ENCODE data around the gene NUDT16L1.

DNA sequence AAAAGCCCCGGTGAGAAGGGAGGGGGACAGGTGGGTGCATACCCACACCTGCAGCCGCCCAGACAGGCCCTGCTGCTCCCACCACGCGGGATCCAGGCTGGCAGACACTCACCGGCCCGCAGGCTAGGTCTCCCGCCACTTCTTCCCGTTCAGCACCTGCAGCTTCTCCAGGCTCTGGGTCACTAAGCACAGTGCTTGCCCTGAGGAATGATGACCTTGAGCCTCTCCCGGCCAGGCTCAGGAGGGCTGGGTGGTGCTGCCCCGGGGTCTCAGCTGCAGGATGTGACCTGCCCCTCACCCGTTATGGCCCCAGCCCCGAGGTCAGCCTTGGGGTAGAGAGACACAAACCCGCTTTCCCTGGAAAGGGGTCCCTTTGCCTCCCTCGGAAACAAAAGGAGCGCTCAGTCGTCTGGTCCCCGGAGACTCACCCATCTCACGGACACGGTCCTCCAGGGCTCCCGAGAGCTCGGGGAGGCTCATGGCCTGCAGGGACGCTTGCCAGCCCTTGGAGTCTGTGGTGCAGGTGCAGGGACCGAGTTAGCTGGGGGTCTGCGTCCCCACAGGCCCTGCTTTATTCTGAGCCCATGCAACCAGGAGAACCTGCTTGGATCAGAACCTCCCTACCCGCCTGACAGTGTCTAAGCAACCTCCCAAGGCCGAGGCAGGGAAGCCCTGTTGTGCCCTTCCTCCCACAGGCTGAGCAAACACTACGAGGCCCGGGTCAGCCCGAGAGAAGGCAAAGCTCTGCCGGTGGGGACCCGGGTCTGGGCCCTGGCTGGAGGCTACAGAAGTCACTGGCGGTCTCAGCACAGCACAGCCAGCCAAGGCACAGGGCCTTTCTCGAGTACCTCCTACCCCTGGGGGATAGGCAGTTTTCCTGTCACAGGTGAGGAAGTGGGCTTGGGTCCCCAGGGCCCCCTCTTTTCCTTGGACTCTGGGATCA lies 3.8 kb downstream of the NUDT16L1 start:
- TF ChIP-seq, protein P1, sequence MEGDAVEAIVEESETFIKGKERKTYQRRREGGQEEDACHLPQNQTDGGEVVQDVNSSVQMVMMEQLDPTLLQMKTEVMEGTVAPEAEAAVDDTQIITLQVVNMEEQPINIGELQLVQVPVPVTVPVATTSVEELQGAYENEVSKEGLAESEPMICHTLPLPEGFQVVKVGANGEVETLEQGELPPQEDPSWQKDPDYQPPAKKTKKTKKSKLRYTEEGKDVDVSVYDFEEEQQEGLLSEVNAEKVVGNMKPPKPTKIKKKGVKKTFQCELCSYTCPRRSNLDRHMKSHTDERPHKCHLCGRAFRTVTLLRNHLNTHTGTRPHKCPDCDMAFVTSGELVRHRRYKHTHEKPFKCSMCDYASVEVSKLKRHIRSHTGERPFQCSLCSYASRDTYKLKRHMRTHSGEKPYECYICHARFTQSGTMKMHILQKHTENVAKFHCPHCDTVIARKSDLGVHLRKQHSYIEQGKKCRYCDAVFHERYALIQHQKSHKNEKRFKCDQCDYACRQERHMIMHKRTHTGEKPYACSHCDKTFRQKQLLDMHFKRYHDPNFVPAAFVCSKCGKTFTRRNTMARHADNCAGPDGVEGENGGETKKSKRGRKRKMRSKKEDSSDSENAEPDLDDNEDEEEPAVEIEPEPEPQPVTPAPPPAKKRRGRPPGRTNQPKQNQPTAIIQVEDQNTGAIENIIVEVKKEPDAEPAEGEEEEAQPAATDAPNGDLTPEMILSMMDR (conservative IDR thresholded peaks at IDR 0.05 in 1 of 2, IDR thresholded peaks at IDR 0.05 in 1 of 2; ENCODE audit: low read depth in 1 of 2, low read length in 2 of 2): no peak
- TF ChIP-seq EZH2 (IDR thresholded peaks at IDR 0.05; ENCODE audit: low read length, missing control alignments): no peak

All from fibroblast of lung (primary cell).